Adrenal gland (tissue), 12 donors: ENCODE data around the gene MFF. TPM values are rescaled to one million over a fixed set of nuclear protein-coding genes. Genes with fewer than 3 reads are reported as not detected.

Source experiments
- DNase-seq, 7 donors: peaks; one replicate each; pipeline ENCODE4 v3.0.0-alpha.2; 2019 to 2020
- H3K27ac ChIP-seq, 5 donors: fragments of 200-600 bp; sonication (generic) in 4 of 5; 1 replicate in 3 of 5; 2 replicates in 2 of 5; pipeline versions ENCODE4 v1.5.1 to v1.8.0; 2016 to 2020; ENCODE audit warnings: mild to moderate bottlenecking in 1 of 5
- H3K27me3 ChIP-seq: fragments of 200-600 bp; 2 replicates; pipeline ENCODE4 v1.8.0; 2021
- H3K36me3 ChIP-seq, 2 donors: fragments of 200-600 bp; replicated peaks in 1 of 2; 1 replicate in 1 of 2; 2 replicates in 1 of 2; pipeline versions ENCODE4 v1.5.1 to v1.8.0; 2018 to 2022
- H3K4me1 ChIP-seq, 2 donors: fragments of 200-600 bp; replicated peaks in 1 of 2; 1 replicate in 1 of 2; 2 replicates in 1 of 2; pipeline versions ENCODE4 v1.5.1 to v1.8.0; 2018 to 2021
- H3K4me3 ChIP-seq, 4 donors: fragments of 200-600 bp; sonication (generic) in 3 of 4; one replicate each; pipeline ENCODE4 v1.5.1; 2016 to 2018
- H3K9me3 ChIP-seq, 3 donors: fragments of 200-600 bp; sonication (generic) in 1 of 3; replicated peaks in 1 of 3; 1 replicate in 2 of 3; 2 replicates in 1 of 3; pipeline versions ENCODE4 v1.5.1 to v1.8.0; 2016 to 2021
- POLR2A ChIP-seq, 2 donors: fragments of 450-650 bp; IDR thresholded peaks; one replicate each; pipeline ENCODE4 v1.6.1; 2017; ENCODE audit warnings: antibody characterized with exemption in 2 of 2, mild to moderate bottlenecking in 2 of 2, moderate library complexity in 1 of 2
- WGBS, 4 donors: extraction: QIAGEN DNeasy Blood & Tissue Kit in 2 of 4; methylation state at CpG; one replicate each; pipeline versions ENCODE4 v1.1.5 to v1.1.7; 2013 to 2017; 5-methylcytosine and 5-hydroxymethylcytosine counted together
- intact Hi-C, 2 donors: fragments of 100-400 bp; cut with DNase I; formaldehyde crosslinking; loops; one replicate each; pipeline versions ENCODE4 v1.14.1 to v1.15.0; 2022 to 2023
- polyA plus RNA-seq, 3 donors: library from polyadenylated mRNA; stranded (reverse); fragments of 200-250 nt in 2 of 3; fragments of 350-450 nt in 1 of 3; fragmentation: Illumina TruSeq in 1 of 3; extraction: RNeasy Lipid Tissue Mini Kit (QIAGEN cat#74804) in 1 of 3; gene quantifications; one replicate each; pipeline ENCODE4 v1.2.3, GENCODE V29; 2013 to 2014
- total RNA-seq, 9 donors: library from RNA; depleted of rRNA in 4 of 9; stranded (reverse); fragments of >200 nt in 4 of 9; fragments of 120-200 nt in 1 of 9; fragmentation: NEBNext Ultra II Directional in 1 of 9; extraction: Animal tissue kit (Norgen Biotek cat#: 25700) in 1 of 9; gene quantifications; one replicate each; pipeline versions ENCODE4 v1.1.0 to v1.2.4, GENCODE V29; 2013 to 2023
- TF ChIP-seq, protein P1 (sequence below), 6 experiments: fragments of 450-650 bp in 4 of 6; fragments of 200-600 bp in 2 of 6; sonication (generic) in 1 of 6; IDR thresholded peaks; 1 replicate in 5 of 6; 2 replicates in 1 of 6; pipeline versions ENCODE4 v1.5.1 to v1.8.0; 2016 to 2021; ENCODE audit warnings: antibody characterized with exemption in 6 of 6, mild to moderate bottlenecking in 2 of 6, moderate library complexity in 1 of 6
- donor health status: healthy with polysubstance abuse.
- donor health status: Bipolar disorder and iron deficiency.
- donor health status: DM: yes; HTN: yes; CAD: no.
- donor health status: DM: no; HTN: no; CAD: no.
- donor health status: DM: no; HTN: no; CAD: no.
- donor health status: DM: yes; HTN: yes; CAD: no.

Gene MFF
- total and polyA plus RNA-seq, 12 donors: 58.0 to 156 (median 104) TPM

DNA sequence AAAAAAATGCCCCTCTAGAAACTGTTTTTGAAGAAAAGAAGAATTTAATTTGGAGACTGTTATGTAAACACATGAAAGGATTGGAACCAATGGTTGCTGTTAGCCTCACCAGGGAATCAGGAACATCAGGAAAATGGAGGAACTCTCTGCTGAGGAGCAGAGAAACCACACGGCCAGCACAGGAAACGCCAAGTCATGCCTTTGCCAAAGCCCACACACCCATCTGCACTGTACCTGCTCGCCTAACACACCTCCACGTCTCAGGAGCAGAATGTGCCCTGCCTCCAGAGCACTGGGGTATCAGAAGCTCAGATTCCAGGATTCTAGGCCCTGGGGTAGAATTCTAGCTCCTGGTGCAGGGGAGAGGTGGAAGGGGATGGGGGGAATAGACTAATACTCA is 72.5 kb downstream of the MFF start:
- TF ChIP-seq POLR2A (IDR thresholded peaks at IDR 0.05): no peak
- TF ChIP-seq, protein P1, sequence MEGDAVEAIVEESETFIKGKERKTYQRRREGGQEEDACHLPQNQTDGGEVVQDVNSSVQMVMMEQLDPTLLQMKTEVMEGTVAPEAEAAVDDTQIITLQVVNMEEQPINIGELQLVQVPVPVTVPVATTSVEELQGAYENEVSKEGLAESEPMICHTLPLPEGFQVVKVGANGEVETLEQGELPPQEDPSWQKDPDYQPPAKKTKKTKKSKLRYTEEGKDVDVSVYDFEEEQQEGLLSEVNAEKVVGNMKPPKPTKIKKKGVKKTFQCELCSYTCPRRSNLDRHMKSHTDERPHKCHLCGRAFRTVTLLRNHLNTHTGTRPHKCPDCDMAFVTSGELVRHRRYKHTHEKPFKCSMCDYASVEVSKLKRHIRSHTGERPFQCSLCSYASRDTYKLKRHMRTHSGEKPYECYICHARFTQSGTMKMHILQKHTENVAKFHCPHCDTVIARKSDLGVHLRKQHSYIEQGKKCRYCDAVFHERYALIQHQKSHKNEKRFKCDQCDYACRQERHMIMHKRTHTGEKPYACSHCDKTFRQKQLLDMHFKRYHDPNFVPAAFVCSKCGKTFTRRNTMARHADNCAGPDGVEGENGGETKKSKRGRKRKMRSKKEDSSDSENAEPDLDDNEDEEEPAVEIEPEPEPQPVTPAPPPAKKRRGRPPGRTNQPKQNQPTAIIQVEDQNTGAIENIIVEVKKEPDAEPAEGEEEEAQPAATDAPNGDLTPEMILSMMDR (IDR thresholded peaks at IDR 0.05): no peak
- no peaks in the 10 kb centered on the region for H3K27me3 ChIP-seq
- peak in 1 of 7 donors; percentile 34 for DNase-seq
- H3K9me3 ChIP-seq: no peaks in the 10 kb centered on the region
- 55 to 78% (median 65%) methylated on average over 4 of the region's 4 CpGs for WGBS, 4 donors
- H3K27ac ChIP-seq: no peak overlapping the region
- H3K4me1 ChIP-seq: no peaks in the 10 kb centered on the region
- no peaks in the 10 kb centered on the region for H3K36me3 ChIP-seq
- intact Hi-C loops: no loop called here
- H3K4me3 ChIP-seq: no peak overlapping the region

DNA sequence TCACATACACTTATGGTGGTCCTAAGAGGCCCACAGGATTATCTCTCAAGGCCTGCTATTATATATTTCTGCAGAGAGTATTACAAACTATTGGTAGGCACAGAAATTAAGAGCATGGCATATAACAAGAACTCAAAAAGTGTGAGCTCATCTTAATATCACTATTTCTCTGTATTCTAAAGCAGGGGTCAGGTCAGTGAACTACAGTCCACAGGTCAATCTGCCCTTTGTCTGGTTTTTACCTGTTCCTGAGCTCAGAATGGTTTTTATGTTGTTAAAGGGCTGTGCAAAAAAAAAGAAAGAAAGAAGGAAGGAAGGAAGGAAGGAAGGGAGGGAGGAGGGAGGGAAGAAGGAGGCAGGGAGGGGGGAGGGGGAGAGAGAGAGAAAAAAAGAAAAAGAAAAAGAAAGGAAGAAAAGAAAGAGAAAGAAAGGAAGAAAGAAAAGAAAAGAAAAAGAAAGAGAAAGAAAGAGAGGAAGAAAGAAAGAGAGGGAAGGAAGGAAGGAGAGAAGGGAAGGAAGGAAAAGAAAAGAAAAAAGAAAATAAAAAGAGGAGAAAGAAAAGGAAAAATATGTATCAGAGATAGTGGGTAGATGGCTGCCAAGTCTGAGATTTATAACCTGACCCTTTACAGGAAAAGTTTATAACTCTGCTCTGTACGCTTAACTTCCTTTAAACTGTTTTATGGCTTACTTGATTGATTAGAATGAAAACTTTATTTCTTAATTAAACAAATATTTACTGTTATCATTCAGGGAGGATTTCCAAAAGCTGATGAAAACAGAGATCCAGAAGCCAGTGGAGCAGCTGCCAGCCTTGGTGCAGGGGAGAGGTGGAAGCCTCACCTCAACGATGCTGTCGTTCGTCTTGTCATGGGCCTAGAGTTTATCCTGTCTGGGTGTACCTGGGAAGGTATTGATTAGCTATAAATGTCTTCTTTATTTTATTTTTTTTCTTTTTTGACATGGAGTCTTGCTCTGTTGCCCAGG is 73.9 kb downstream of the MFF start:
- no peaks in the 10 kb centered on the region for H3K4me1 ChIP-seq
- no peak overlapping the region for H3K4me3 ChIP-seq
- no peaks in the 10 kb centered on the region for H3K9me3 ChIP-seq
- TF ChIP-seq, protein P1 (IDR thresholded peaks at IDR 0.05): no peak
- no peak for TF ChIP-seq POLR2A (IDR thresholded peaks at IDR 0.05)
- no peaks in the 10 kb centered on the region for H3K27me3 ChIP-seq
- DNase-seq: peak in 1 of 7 donors; percentile 1
- intact Hi-C loops: no loop called here
- WGBS, 4 donors: 54 to 77% (median 58%) methylated on average over 4 of the region's 4 CpGs
- no peaks in the 10 kb centered on the region for H3K36me3 ChIP-seq
- no peak overlapping the region for H3K27ac ChIP-seq

DNA sequence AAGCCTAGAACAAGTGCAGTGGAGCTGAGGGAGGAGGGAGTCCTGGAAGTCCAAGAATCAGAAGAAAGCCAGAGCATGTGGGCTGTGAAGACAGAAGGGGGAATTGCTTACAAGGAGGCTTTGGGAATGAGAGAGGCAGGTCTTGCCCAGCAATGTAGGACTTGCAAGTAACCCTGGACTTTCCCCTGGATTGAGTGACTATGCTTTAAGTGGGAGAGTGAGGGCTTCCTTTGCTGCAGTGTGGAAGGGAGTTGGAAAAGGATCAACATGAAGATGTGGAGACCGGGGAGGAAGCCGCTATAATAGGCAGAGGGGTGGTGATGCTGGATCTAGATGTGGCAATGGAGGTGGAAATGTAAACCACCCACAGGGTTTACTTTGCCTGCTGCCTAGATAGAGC is 76.5 kb downstream of the MFF start:
- TF ChIP-seq, protein P1 (IDR thresholded peaks at IDR 0.05): no peak
- no peak for TF ChIP-seq POLR2A (IDR thresholded peaks at IDR 0.05)
- Histone ChIP-seq H3K27ac (no peak overlapping the region), H3K9me3 (no peaks in the 10 kb centered on the region), H3K36me3 (no peaks in the 10 kb centered on the region), H3K4me3 (no peak overlapping the region), H3K4me1 (peaks cover 3 to 9% of the 10 kb centered on the region in 2 donors), H3K27me3 (no peaks in the 10 kb centered on the region)
- DNase-seq: peak in 1 of 7 donors; percentile 10
- intact Hi-C loops: loop anchor here in 1 of 2 donors (5.0 kb wide), 1 partner anchor 366 kb away; no protein-coding TSS in a partner anchor
- 83 to 93% (median 90%) methylated on average over 2 of the region's 2 CpGs for WGBS, 4 donors

DNA sequence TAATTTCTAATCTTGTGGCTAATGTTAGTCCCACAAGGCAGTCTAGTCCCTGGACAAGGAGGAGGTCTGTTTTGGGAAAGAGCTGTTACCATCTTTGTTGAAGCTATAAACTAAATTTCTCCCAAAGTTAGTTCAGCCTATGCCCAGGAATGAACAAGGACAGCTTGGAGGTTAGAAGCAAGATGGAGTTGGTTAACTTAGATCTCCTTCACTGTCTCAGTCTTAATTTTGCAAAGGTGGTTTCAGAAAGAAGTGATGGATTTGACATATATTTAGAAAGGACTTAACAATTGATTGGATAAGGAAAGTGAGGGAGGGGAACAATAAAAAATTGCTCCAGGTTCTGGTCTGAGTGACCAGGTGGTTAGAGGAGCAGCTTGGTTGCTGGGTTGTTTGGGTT is 77.3 kb downstream of the MFF start:
- DNase-seq: no peak
- no peaks in the 10 kb centered on the region for H3K27me3 ChIP-seq
- TF ChIP-seq, protein P1 (IDR thresholded peaks at IDR 0.05): no peak
- no peaks in the 10 kb centered on the region for H3K9me3 ChIP-seq
- no peaks in the 10 kb centered on the region for H3K36me3 ChIP-seq
- H3K27ac ChIP-seq: no peak overlapping the region
- intact Hi-C loops: loop anchor here in 1 of 2 donors (5.0 kb wide), 1 partner anchor 365 kb away; no protein-coding TSS in a partner anchor
- H3K4me3 ChIP-seq: no peak overlapping the region
- peaks cover 10 to 16% of the 10 kb centered on the region in 2 donors for H3K4me1 ChIP-seq
